Measurements from ENCODE around the gene PDIA4. TPM values are rescaled to one million over a fixed set of nuclear protein-coding genes. Genes with fewer than 3 reads are reported as not detected.

PDIA4 gene
- total RNA-seq, 1 experiment from 2014 or later, result 217 TPM

GRCh38 chr7:149023662-149024061, 4.6 kb downstream of the PDIA4 start:
- no peak for TF ChIP-seq CEBPB (IDR thresholded peaks at IDR 0.05; ENCODE audit: low read depth)
- TF ChIP-seq POLR2AphosphoS5 (IDR thresholded peaks at IDR 0.05; ENCODE audit: low read depth, low read length), result no peak
- no peak for TF ChIP-seq ELF1 (IDR thresholded peaks at IDR 0.05; ENCODE audit: borderline replicate concordance, low read depth)
- no peak for TF ChIP-seq ZFX (IDR thresholded peaks at IDR 0.05)
- no peak for TF ChIP-seq EGR1 (IDR thresholded peaks at IDR 0.05; ENCODE audit: low read depth)
- no peak for TF ChIP-seq SIN3A (IDR thresholded peaks at IDR 0.05; ENCODE audit: low read depth)
- TF ChIP-seq EZH2 (IDR thresholded peaks at IDR 0.05), result no peak
- TF ChIP-seq MAX (IDR thresholded peaks at IDR 0.05), result no peak
- TF ChIP-seq POLR2A (IDR thresholded peaks at IDR 0.05; ENCODE audit: borderline replicate concordance, extremely low read depth, insufficient read depth, insufficient read length), result no peak
- no peak for TF ChIP-seq RAD21 (IDR thresholded peaks at IDR 0.05; ENCODE audit: low read depth)
- TF ChIP-seq REST (IDR thresholded peaks at IDR 0.05; ENCODE audit: low read depth), result no peak
- no peak for TF ChIP-seq CBX3 (IDR thresholded peaks at IDR 0.05; ENCODE audit: low read depth)
- TF ChIP-seq CTCF (IDR thresholded peaks at IDR 0.05 in 2 of 3, conservative IDR thresholded peaks at IDR 0.05 in 1 of 3; ENCODE audit: borderline replicate concordance in 1 of 3, insufficient read depth in 1 of 3, low read depth in 2 of 3, low read length in 2 of 3), result no peak
- TF ChIP-seq YY1 (IDR thresholded peaks at IDR 0.05; ENCODE audit: extremely low read depth, insufficient replicate concordance, low read depth, low read length), result no peak
- no peak for TF ChIP-seq JUND (IDR thresholded peaks at IDR 0.05)
- TF ChIP-seq ZNF274 (IDR thresholded peaks at IDR 0.05; ENCODE audit: low read depth, low read length), result no peak
- no peak for TF ChIP-seq EZH2phosphoT487 (IDR thresholded peaks at IDR 0.05; ENCODE audit: borderline replicate concordance)
- TF ChIP-seq TCF7L2 (IDR thresholded peaks at IDR 0.05; ENCODE audit: borderline replicate concordance, extremely low read depth, insufficient read depth, insufficient read length), result no peak
- no peaks in the 10 kb centered on the region for H3K27me3 ChIP-seq (ENCODE audit: insufficient read depth, low read length)
- H4K20me1 ChIP-seq (ENCODE audit: insufficient read depth), result no peaks in the 10 kb centered on the region
- H3K4me3 ChIP-seq (replicated peaks in 1 of 2; ENCODE audit: low read depth in 1 of 2, low read length in 2 of 2), result no peak overlapping the region
- POLR2A ChIA-PET, result no interaction called here
- H3K79me2 ChIP-seq (ENCODE audit: insufficient read depth, low read length), result peaks cover 92% of the 10 kb centered on the region
- H3K9me3 ChIP-seq (ENCODE audit: control insufficient read depth in 1 of 2, insufficient read depth in 1 of 2, low read depth in 1 of 2, low read length in 2 of 2), result no peaks in the 10 kb centered on the region
- H3K9ac ChIP-seq (ENCODE audit: low read length), result no peak overlapping the region
- intact Hi-C loops (cut with micrococcal nuclease), result no loop called here
- ATAC-seq (no peak), DNase-seq (ENCODE audit: low read depth, low spot score) (no peak)
- peaks cover 8 to 26% of the 10 kb centered on the region in 2 experiments; a peak in 3 of 4 replicates for H3K36me3 ChIP-seq (ENCODE audit: control insufficient read depth in 1 of 2, insufficient read depth in 2 of 2, low read length in 2 of 2)
- H3K4me1 ChIP-seq (ENCODE audit: control insufficient read depth in 1 of 2, insufficient read depth in 2 of 2, low read length in 2 of 2), result peaks cover 5 to 12% of the 10 kb centered on the region in 2 experiments
- CTCF ChIA-PET, result no interaction called here
- H3K27ac ChIP-seq (ENCODE audit: low read depth, low read length), result no peak overlapping the region
- H2AFZ ChIP-seq (ENCODE audit: low read depth, low read length, poor library complexity, severe bottlenecking), result no peak overlapping the region
- no peaks in the 10 kb centered on the region for H3K9me2 ChIP-seq (ENCODE audit: insufficient read depth)
- BruUV-seq (replicated peaks), result no TSS peak
- no peak overlapping the region for H3K4me2 ChIP-seq (ENCODE audit: low read length)
- RAD21 ChIA-PET (ENCODE audit: low non-redundant PET in 1 of 2, low total read pairs in 2 of 2, uncharacterized antibody in 2 of 2, unreplicated experiment in 2 of 2), result interaction anchor here in 1 of 2 experiments (0.6 kb wide), 1 partner anchor 104 kb away, joined by 4 read pairs; no protein-coding TSS in a partner anchor

All from HCT116 (cell line).